HG03521 (cell line): Measurements from ENCODE around the gene CXCL1.

ENCODE experiments used
- ATAC-seq: cut with Tn5 transposase; IDR thresholded peaks from one replicate; pipeline ENCODE4 v1.9.1; 2021; ENCODE audit warnings: mild to moderate bottlenecking, moderate library complexity; ENCODE audit not compliant: unreplicated experiment

The CXCL1 gene

DNA sequence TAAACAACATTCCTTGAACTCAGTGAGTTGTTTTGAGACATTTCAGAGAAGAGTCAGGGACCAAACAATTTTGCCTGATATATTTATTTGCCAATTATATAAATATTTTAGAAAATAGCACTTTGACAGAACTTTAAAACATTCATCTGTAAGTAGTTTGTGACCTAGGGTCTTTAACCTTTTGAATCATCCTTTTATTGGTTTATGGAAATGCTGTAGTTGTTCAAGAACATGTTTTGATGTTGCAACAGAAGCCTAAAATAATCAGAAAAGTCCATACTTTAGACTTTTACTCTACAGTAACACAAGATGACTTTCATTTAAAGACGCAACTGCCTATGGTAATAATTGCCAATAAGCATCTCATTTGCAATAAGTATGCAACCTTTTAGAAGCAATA, 43.0 kb downstream of the CXCL1 start:
- ATAC-seq: no peak

DNA sequence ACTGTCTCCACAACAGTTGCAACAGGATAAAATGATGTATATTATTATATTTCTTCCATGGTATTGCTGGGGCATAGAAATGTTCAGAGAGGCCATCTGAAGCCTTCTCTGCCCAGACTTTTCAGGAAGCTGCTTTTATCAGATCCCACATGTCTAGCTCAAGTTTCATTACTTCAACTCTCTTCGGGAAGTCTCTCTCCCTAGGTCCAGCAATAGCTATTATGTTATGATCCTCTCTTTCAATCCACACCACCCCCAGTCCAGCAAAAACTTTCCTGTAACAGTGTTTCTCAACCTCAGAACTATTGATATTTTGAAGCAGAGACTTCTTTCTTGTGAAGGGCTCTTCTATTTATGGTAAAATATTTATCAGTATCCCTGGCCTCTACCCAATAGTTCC, 44.9 kb downstream of the CXCL1 start:
- no peak for ATAC-seq

DNA sequence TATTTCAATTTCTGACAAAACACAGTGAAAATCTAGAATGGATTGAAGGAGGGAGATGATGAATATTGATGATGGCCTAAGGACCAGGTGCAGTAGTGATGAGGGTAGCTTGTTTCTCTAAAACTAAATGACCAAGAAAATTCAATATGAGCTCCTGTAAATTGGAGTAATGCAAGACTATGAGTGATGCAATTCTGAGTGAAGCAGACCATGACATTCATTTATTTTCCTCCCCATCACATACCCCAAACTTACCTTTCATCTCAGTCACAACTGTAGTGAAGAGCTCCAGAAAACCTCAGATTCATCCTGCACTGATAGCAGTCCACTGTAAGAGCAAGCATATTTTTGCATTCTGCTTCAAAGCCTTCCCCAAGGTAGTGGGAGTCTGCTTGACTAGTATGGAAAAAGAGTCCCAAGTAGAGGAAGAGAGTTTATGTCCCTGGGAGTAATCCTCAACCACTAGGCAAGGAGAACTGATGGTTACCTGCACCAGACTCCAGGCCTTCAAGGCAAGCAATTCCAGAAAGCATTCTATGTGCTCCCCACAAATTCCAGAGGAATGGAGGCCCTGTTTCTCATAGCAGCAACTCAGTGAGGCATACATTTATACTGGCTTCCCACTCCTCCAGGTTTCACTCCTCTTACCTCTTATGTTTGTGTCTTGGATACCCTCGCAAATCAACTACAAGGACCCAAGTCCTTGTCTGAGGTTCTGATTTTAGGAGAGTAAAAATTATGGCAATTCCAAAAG, 47.2 kb downstream of the CXCL1 start:
- no peak for ATAC-seq

DNA sequence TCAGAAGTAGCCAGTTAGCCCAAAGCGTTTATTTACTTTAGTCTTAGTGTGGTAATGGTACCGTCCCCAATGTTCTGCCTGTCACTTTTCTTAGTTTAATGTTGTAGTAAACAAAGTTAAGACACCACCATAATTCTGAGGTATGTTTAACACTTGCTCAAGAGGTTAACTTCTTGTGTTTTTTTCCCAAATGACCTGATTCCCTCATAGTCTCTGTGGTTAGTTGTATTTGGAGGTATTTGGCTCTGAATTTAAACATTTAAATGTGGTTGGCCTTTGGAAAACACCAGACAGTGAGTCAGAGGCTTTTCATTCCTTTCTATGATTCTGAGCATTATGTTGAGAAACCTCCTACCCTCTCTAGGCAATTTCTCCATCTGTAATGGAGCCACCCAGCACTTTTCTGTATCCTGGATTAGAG, 47.9 kb downstream of the CXCL1 start:
- ATAC-seq: no peak

DNA sequence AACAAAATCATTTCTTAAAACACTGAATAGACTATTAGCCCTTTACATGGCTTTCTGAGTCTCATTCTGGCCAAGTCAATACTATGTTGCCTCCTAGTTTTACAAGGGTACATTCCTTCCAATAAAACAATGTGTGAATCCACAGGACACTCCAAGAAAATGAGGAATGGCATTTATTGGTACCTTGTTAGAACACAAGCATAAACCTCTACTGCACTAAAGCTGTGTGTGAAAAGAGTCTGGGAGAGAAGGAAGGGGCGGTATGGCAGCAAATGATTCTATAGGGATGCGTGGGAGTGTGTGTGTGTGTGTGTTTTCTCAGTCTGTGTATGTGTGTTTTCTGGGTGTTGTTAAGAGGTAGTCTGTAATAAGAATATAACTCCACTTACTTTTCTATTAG, 48.9 kb downstream of the CXCL1 start:
- ATAC-seq: no peak

DNA sequence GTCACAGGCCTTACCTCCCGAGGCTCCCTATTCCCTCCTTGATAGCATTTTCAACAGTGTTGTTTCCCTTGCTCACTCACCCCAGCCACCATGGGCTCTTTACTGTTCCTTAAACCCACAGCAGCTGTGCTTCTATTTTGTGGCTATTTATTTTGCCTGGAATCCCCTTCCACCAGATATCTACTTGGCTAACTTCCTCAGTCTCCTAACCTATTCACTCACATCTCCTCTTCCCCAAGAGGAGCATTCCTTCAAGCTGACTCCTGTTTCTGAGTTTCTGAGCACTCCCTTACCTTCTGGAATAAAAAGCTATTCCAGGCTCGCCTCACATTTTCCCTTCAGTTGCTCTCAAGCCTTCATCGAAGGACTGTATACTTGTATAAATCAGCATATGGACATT, 50.5 kb downstream of the CXCL1 start:
- ATAC-seq: no peak
